H1 (cell line): ENCODE measurements around the gene NEK9. TPM values are rescaled to one million over a fixed set of nuclear protein-coding genes. Genes with fewer than 3 reads are reported as not detected.

Experiments
- CTCF ChIA-PET: fragments of 300-600 bp; sonication (Branson Sonifier 250); formaldehyde crosslinking; loops from one replicate; lab custom pipeline; 2021; ENCODE audit not compliant: partially characterized antibody; lab: Charles Lee
- POLR2A ChIA-PET: fragments of 300-600 bp; sonication (Branson Sonifier 250); formaldehyde crosslinking; loops from one replicate; lab custom pipeline; 2021; ENCODE audit warnings: inconsistent platforms; ENCODE audit not compliant: partially characterized antibody; lab: Charles Lee
- DNase-seq, 2 experiments: peaks; one replicate each; pipeline versions ENCODE4 v3.0.0 to v3.0.0-alpha.2; 2010 to 2022; ENCODE audit warnings: low spot score in 2 of 2, low read depth in 1 of 2, mixed read lengths in 1 of 2
- FAIRE-seq: peaks from 2 replicates; lab custom pipeline; 2011; peaks lifted over from hg19 to GRCh38; lab: Jason Lieb, UNC
- H2AFZ ChIP-seq: 2 replicates; pipeline ENCODE4 v1.8.1; 2012; ENCODE audit warnings: low read length, inconsistent platforms
- H2AK5ac ChIP-seq: 2 replicates; pipeline ENCODE4 v1.6.1; 2013; ENCODE audit warnings: low read depth, low read length
- H2BK120ac ChIP-seq: replicated peaks from 2 replicates; pipeline ENCODE3; 2013; ENCODE audit warnings: low read depth, low read length, inconsistent platforms
- H2BK12ac ChIP-seq: 2 replicates; pipeline ENCODE4 v1.6.1; 2013; ENCODE audit warnings: low read depth, low read length
- H2BK15ac ChIP-seq: 2 replicates; pipeline ENCODE4 v1.6.1; 2013; ENCODE audit warnings: low read length
- H2BK20ac ChIP-seq: 2 replicates; pipeline ENCODE4 v1.6.1; 2013; ENCODE audit warnings: low read length
- H2BK5ac ChIP-seq: 2 replicates; pipeline ENCODE4 v1.6.1; 2013; ENCODE audit warnings: low read depth, low read length
- H3K14ac ChIP-seq: 2 replicates; pipeline ENCODE4 v1.6.1; 2013; ENCODE audit warnings: inconsistent platforms; ENCODE audit not compliant: insufficient read length
- H3K18ac ChIP-seq: 2 replicates; pipeline ENCODE4 v1.6.1; 2013; ENCODE audit warnings: low read length; ENCODE audit errors: extremely low read depth
- H3K23ac ChIP-seq: 2 replicates; pipeline ENCODE4 v1.6.1; 2013; ENCODE audit warnings: inconsistent platforms; ENCODE audit not compliant: insufficient read length
- H3K23me2 ChIP-seq: 2 replicates; pipeline ENCODE4 v1.6.1; 2013; ENCODE audit warnings: low read depth, low read length
- H3K27ac ChIP-seq: 2 replicates; pipeline ENCODE4 v1.6.1; 2011; ENCODE audit warnings: low read depth, low read length, inconsistent platforms
- H3K27me3 ChIP-seq, 4 experiments: replicated peaks in 1 of 4; 1 replicate in 1 of 4; 2 replicates in 3 of 4; pipeline versions ENCODE4 v1.6.1 to v1.8.1; 2011 to 2013; ENCODE audit warnings: low read length in 3 of 4, mild to moderate bottlenecking in 3 of 4, inconsistent platforms in 2 of 4, mixed read lengths in 2 of 4, moderate library complexity in 1 of 4; ENCODE audit not compliant: control insufficient read depth in 3 of 4, insufficient read depth in 3 of 4; ENCODE audit errors: extremely low read depth in 1 of 4
- H3K36me3 ChIP-seq, 4 experiments: 2 replicates each; pipeline versions ENCODE4 v1.6.1 to v1.8.1; 2011 to 2013; ENCODE audit warnings: mild to moderate bottlenecking in 4 of 4, low read length in 3 of 4, moderate library complexity in 2 of 4, control low read depth in 1 of 4, inconsistent platforms in 1 of 4; ENCODE audit not compliant: insufficient read depth in 4 of 4, control insufficient read depth in 2 of 4
- H3K4ac ChIP-seq: replicated peaks from 2 replicates; pipeline ENCODE3; 2013; ENCODE audit warnings: low read length, low read depth, mixed read lengths, inconsistent platforms; ENCODE audit not compliant: insufficient read length
- H3K4me1 ChIP-seq, 4 experiments: replicated peaks in 1 of 4; 1 replicate in 1 of 4; 2 replicates in 3 of 4; pipeline versions ENCODE4 v1.6.1 to v1.8.1; 2011 to 2013; ENCODE audit warnings: low read length in 3 of 4, inconsistent platforms in 2 of 4, mixed read lengths in 1 of 4; ENCODE audit not compliant: insufficient read depth in 4 of 4, control insufficient read depth in 3 of 4
- H3K4me2 ChIP-seq, 2 experiments: 2 replicates each; pipeline versions ENCODE4 v1.6.1 to v1.8.1; 2011 to 2013; ENCODE audit warnings: low read depth in 2 of 2, low read length in 2 of 2, control low read depth in 1 of 2, inconsistent platforms in 1 of 2, mild to moderate bottlenecking in 1 of 2; ENCODE audit not compliant: insufficient read depth in 1 of 2
- H3K4me3 ChIP-seq, 4 experiments: fragments of 200-600, 300-600 bp in 1 of 4; sonication (generic), shearing (Covaris generic), sonication (Bioruptor Twin) in 1 of 4; 2 replicates each; pipeline versions ENCODE4 v1.5.1 to v1.8.1; 2011 to 2016; ENCODE audit warnings: low read length in 4 of 4, low read depth in 3 of 4, control low read depth in 2 of 4, inconsistent platforms in 2 of 4, mild to moderate bottlenecking in 2 of 4, mixed read lengths in 1 of 4, moderate library complexity in 1 of 4; ENCODE audit not compliant: insufficient read depth in 2 of 4; ENCODE audit errors: extremely low read depth in 1 of 4
- H3K56ac ChIP-seq: replicated peaks from 2 replicates; pipeline ENCODE3; 2013; ENCODE audit warnings: low read depth, mild to moderate bottlenecking, mixed read lengths, low read length, inconsistent platforms; ENCODE audit not compliant: insufficient read length
- H3K79me1 ChIP-seq: 2 replicates; pipeline ENCODE4 v1.6.1; 2013; ENCODE audit warnings: low read depth, low read length, control low read depth
- H3K79me2 ChIP-seq, 2 experiments: 2 replicates each; pipeline versions ENCODE4 v1.6.1 to v1.8.1; 2012 to 2013; ENCODE audit warnings: low read length in 2 of 2, mild to moderate bottlenecking in 2 of 2, inconsistent platforms in 1 of 2; ENCODE audit not compliant: insufficient read depth in 2 of 2, control insufficient read depth in 1 of 2
- H3K9ac ChIP-seq, 4 experiments: replicated peaks in 1 of 4; 1 replicate in 1 of 4; 2 replicates in 3 of 4; pipeline versions ENCODE4 v1.6.1 to v1.8.1; 2011 to 2013; ENCODE audit warnings: low read depth in 3 of 4, low read length in 3 of 4, control low read depth in 2 of 4, mild to moderate bottlenecking in 2 of 4, moderate library complexity in 2 of 4, inconsistent platforms in 1 of 4; ENCODE audit errors: extremely low read depth in 1 of 4
- H3K9me3 ChIP-seq, 2 experiments: 2 replicates each; pipeline versions ENCODE4 v1.6.1 to v1.8.1; 2012 to 2013; ENCODE audit warnings: mild to moderate bottlenecking in 2 of 2, moderate library complexity in 2 of 2, control low read depth in 1 of 2, inconsistent platforms in 1 of 2, low read depth in 1 of 2, low read length in 1 of 2, mixed read lengths in 1 of 2; ENCODE audit not compliant: insufficient read depth in 2 of 2
- H4K20me1 ChIP-seq, 2 experiments: replicated peaks in 1 of 2; 2 replicates each; pipeline versions ENCODE3 to v1.8.1; 2011 to 2013; ENCODE audit warnings: inconsistent platforms in 2 of 2, low read length in 2 of 2, mild to moderate bottlenecking in 1 of 2; ENCODE audit not compliant: insufficient read depth in 2 of 2, control insufficient read depth in 1 of 2
- H4K5ac ChIP-seq: 2 replicates; pipeline ENCODE4 v1.6.1; 2013; ENCODE audit warnings: low read length, low read depth, mixed read lengths, inconsistent platforms; ENCODE audit not compliant: insufficient read length
- H4K8ac ChIP-seq: 2 replicates; pipeline ENCODE4 v1.8.0; 2013; ENCODE audit warnings: mild to moderate bottlenecking, moderate library complexity, low read length, inconsistent platforms; ENCODE audit not compliant: insufficient read depth; ENCODE audit errors: extremely low read depth
- H4K91ac ChIP-seq: replicated peaks from 2 replicates; pipeline ENCODE3; 2013; ENCODE audit warnings: low read length, mixed read lengths, inconsistent platforms; ENCODE audit not compliant: insufficient read length
- BRCA1 ChIP-seq: IDR thresholded peaks from 2 replicates; pipeline ENCODE4 v1.6.1; 2012; ENCODE audit warnings: low read depth, low read length, improper control_type of control experiment
- CBX8 ChIP-seq: fragments of 300-800, 300-1000 bp; sonication (generic); IDR thresholded peaks from 2 replicates; pipeline ENCODE4 v1.7.1; 2016; ENCODE audit warnings: low read depth, low read length, borderline replicate concordance
- HDAC6 ChIP-seq: IDR thresholded peaks from one replicate; pipeline ENCODE4 v1.7.1; 2012; ENCODE audit warnings: low read depth, mild to moderate bottlenecking, inconsistent platforms, low read length, moderate library complexity
- MAFK ChIP-seq: IDR thresholded peaks from 2 replicates; pipeline ENCODE4 v1.6.1; 2012; ENCODE audit warnings: low read depth, mild to moderate bottlenecking, improper control_type of control experiment, low read length
- WGBS, 2 experiments: shearing (Covaris generic) in 1 of 2; methylation state at CpG; one replicate each; pipeline versions ENCODE4 v1.1.6 to v1.1.7; 2013 to 2015; ENCODE audit warnings: low lambda C conversion rate in 2 of 2, mixed read lengths in 2 of 2, inconsistent platforms in 1 of 2, low coverage in 1 of 2, missing lambda C conversion rate in 1 of 2; ENCODE audit not compliant: insufficient replicate concordance in 2 of 2, insufficient coverage in 1 of 2, insufficient read length in 1 of 2; ENCODE audit errors: extremely low coverage in 1 of 2, missing lambda C conversion rate in 1 of 2; 5-methylcytosine and 5-hydroxymethylcytosine counted together
- polyA plus RNA-seq, 7 experiments: library from polyadenylated mRNA; depleted of rRNA in 3 of 7; stranded (reverse) in 5 of 7; unstranded in 2 of 7; fragments of >200 nt in 5 of 7; fragments of 200-250 nt in 2 of 7; gene quantifications; 1 replicate in 5 of 7; 2 replicates in 1 of 7; 4 replicates in 1 of 7; pipeline versions ENCODE4 v1.2.1 to v1.2.3, GENCODE V29; 2011 to 2013; ENCODE audit warnings: missing spikeins in 2 of 7, mixed read lengths in 2 of 7
- total RNA-seq: library from RNA; stranded (reverse); fragmentation: NEBNext Ultra II Directional; extraction: Animal tissue kit (Norgen Biotek cat#: 25700); gene quantifications from 2 replicates; pipeline ENCODE4 v1.2.1, GENCODE V29; 2021

NEK9 gene
- total and polyA plus RNA-seq, 2 of the 8 experiments (the other 6 are each of a cell fraction or from before 2014, with no cell fraction given): 16.0 to 43.6 TPM

DNA sequence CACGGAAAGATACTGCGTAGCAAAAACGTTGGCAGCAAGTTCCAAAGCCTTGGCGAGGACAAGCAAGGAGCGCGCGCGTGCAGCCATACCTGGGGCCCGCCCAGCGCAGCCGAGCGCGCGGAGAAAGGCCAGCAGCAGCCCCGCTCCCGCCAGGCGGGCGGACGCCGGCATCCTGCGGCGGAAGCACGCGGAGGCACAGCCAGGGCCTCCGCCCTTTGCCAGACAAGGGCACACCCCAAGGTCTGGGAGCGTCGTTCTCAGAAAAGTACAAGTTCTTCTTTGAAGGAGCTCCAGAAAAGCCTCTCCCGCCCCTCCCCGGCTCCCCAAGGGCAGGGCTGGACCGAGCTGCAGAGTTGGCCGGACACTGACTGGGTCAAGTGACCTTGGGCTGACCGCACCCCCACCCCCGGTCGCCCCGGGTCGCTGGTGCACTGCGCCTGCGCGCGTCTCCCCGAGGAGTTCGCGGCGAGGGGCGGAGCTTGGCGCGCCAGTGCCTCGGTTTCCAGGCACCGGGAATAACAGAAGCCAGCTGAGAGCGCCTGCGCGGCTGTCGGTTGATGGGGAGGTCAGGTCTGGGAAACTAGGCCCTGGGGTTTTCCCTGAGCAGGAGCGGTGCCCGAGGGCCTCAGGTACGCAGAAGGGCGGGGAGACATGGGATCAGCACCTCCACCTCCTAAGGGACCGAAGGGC, 57.6 kb downstream of the NEK9 start, which contains the start of gene ZC2HC1C:
ZC2HC1C (plus strand) TSS at position 521 of the 690 bp plus-strand sequence. CDS start 933 bp downstream, outside the sequence.
- Histone ChIP-seq H3K4me3 (peak within 1 kb of the TSS; percentile 70 to 90 (median 82)), H4K8ac (peak within 1 kb of the TSS; percentile 90; the same call in 1 of the 2 replicates), H3K18ac (peak within 1 kb of the TSS; percentile 88; the same call in 1 of the 2 replicates), H4K91ac (no peak within 1 kb of the TSS), H2BK15ac (no peak within 1 kb of the TSS), H2BK12ac (peak within 1 kb of the TSS; percentile 29; the same call in 1 of the 2 replicates), H2BK5ac (peak within 1 kb of the TSS; percentile 94), H3K27ac (peak within 1 kb of the TSS; percentile 83), H3K4ac (no peak within 1 kb of the TSS), H3K4me2 (peak within 1 kb of the TSS; percentile 60 to 83), H2BK120ac (no peak within 1 kb of the TSS), H3K23ac (no peak within 1 kb of the TSS), H3K56ac (peak within 1 kb of the TSS; percentile 42), H3K4me1 (peaks cover 0 to 3% (median under 1%) of the 10 kb centered on the region in 4 experiments; a peak in 2 of 7 replicates), H2AK5ac (no peak within 1 kb of the TSS), H3K79me1 (peaks cover 2% of the 10 kb centered on the region), H4K20me1 (no peaks in the 10 kb centered on the region), H3K23me2 (peaks cover 5% of the 10 kb centered on the region), H3K36me3 (no peaks in the 10 kb centered on the region), H3K27me3 (no peaks in the 10 kb centered on the region), H3K9ac (peak within 1 kb of the TSS; percentile 54 to 92 (median 86)), H3K79me2 (peaks cover 0 to 11% of the 10 kb centered on the region in 2 experiments; a peak in 2 of 4 replicates), H2AFZ (peak within 1 kb of the TSS; percentile 9; the same call in 1 of the 2 replicates), H2BK20ac (no peak within 1 kb of the TSS), H3K9me3 (no peaks in the 10 kb centered on the region), H3K14ac (no peak within 1 kb of the TSS), H4K5ac (peak within 1 kb of the TSS; percentile 86)
- CTCF ChIA-PET: interaction anchor here (0.5 to 5.6 kb wide), 8 partner anchors 10 to 1931 kb away, joined by 3 to 39 read pairs (median 4); no protein-coding TSS in a partner anchor
- POLR2A ChIA-PET: interaction anchor here (0.6 to 3.9 kb wide), 16 partner anchors 11 to 209 kb away, joined by 3 to 22 read pairs (median 4); partner anchors contain the start of genes FOS, MLH3, NEK9 and PGF
- peak; percentile 83 to 98 for DNase-seq
- WGBS, 2 experiments: 2% methylated on average over 57 of the region's 58 CpGs; no CpG with 5 or more reads in 1 of the 2 experiments
- FAIRE-seq: no peak
- TF ChIP-seq MAFK: no peak
- no peak for TF ChIP-seq CBX8
- TF ChIP-seq HDAC6: no peak
- no peak for TF ChIP-seq BRCA1
